Adrenal gland (tissue), 12 donors: Measurements from ENCODE around the gene BBS9. TPM values are rescaled to one million over a fixed set of nuclear protein-coding genes. Genes with fewer than 3 reads are reported as not detected.

ENCODE experiments used
- DNase-seq, 7 donors: peaks; one replicate each; pipeline ENCODE4 v3.0.0-alpha.2; 2019 to 2020
- H3K27ac ChIP-seq, 5 donors: fragments of 200-600 bp; sonication (generic) in 4 of 5; 1 replicate in 3 of 5; 2 replicates in 2 of 5; pipeline versions ENCODE4 v1.5.1 to v1.8.0; 2016 to 2020; ENCODE audit warnings: mild to moderate bottlenecking in 1 of 5
- H3K27me3 ChIP-seq: fragments of 200-600 bp; 2 replicates; pipeline ENCODE4 v1.8.0; 2021
- H3K36me3 ChIP-seq, 2 donors: fragments of 200-600 bp; replicated peaks in 1 of 2; 1 replicate in 1 of 2; 2 replicates in 1 of 2; pipeline versions ENCODE4 v1.5.1 to v1.8.0; 2018 to 2022
- H3K4me1 ChIP-seq, 2 donors: fragments of 200-600 bp; replicated peaks in 1 of 2; 1 replicate in 1 of 2; 2 replicates in 1 of 2; pipeline versions ENCODE4 v1.5.1 to v1.8.0; 2018 to 2021
- H3K4me3 ChIP-seq, 4 donors: fragments of 200-600 bp; sonication (generic) in 3 of 4; one replicate each; pipeline ENCODE4 v1.5.1; 2016 to 2018
- H3K9me3 ChIP-seq, 3 donors: fragments of 200-600 bp; sonication (generic) in 1 of 3; replicated peaks in 1 of 3; 1 replicate in 2 of 3; 2 replicates in 1 of 3; pipeline versions ENCODE4 v1.5.1 to v1.8.0; 2016 to 2021
- POLR2A ChIP-seq, 2 donors: fragments of 450-650 bp; IDR thresholded peaks; one replicate each; pipeline ENCODE4 v1.6.1; 2017; ENCODE audit warnings: antibody characterized with exemption in 2 of 2, mild to moderate bottlenecking in 2 of 2, moderate library complexity in 1 of 2
- WGBS, 4 donors: extraction: QIAGEN DNeasy Blood & Tissue Kit in 2 of 4; methylation state at CpG; one replicate each; pipeline versions ENCODE4 v1.1.5 to v1.1.7; 2013 to 2017; 5-methylcytosine and 5-hydroxymethylcytosine counted together
- intact Hi-C, 2 donors: fragments of 100-400 bp; cut with DNase I; formaldehyde crosslinking; loops; one replicate each; pipeline versions ENCODE4 v1.14.1 to v1.15.0; 2022 to 2023
- polyA plus RNA-seq, 3 donors: library from polyadenylated mRNA; stranded (reverse); fragments of 200-250 nt in 2 of 3; fragments of 350-450 nt in 1 of 3; fragmentation: Illumina TruSeq in 1 of 3; extraction: RNeasy Lipid Tissue Mini Kit (QIAGEN cat#74804) in 1 of 3; gene quantifications; one replicate each; pipeline ENCODE4 v1.2.3, GENCODE V29; 2013 to 2014
- small RNA-seq, 2 donors: library from RNA; depleted of rRNA; stranded (forward); fragments of <200 nt; gene quantifications; one replicate each; pipeline ENCODE3, GENCODE V24; 2016
- total RNA-seq, 9 donors: library from RNA; depleted of rRNA in 4 of 9; stranded (reverse); fragments of >200 nt in 4 of 9; fragments of 120-200 nt in 1 of 9; fragmentation: NEBNext Ultra II Directional in 1 of 9; extraction: Animal tissue kit (Norgen Biotek cat#: 25700) in 1 of 9; gene quantifications; one replicate each; pipeline versions ENCODE4 v1.1.0 to v1.2.4, GENCODE V29; 2013 to 2023
- TF ChIP-seq, protein P1 (sequence below), 6 experiments: fragments of 450-650 bp in 4 of 6; fragments of 200-600 bp in 2 of 6; sonication (generic) in 1 of 6; IDR thresholded peaks; 1 replicate in 5 of 6; 2 replicates in 1 of 6; pipeline versions ENCODE4 v1.5.1 to v1.8.0; 2016 to 2021; ENCODE audit warnings: antibody characterized with exemption in 6 of 6, mild to moderate bottlenecking in 2 of 6, moderate library complexity in 1 of 6
- donor health status: healthy with polysubstance abuse.
- donor health status: Bipolar disorder and iron deficiency.
- donor health status: DM: yes; HTN: yes; CAD: no.
- donor health status: DM: no; HTN: no; CAD: no.
- donor health status: DM: no; HTN: no; CAD: no.
- donor health status: DM: yes; HTN: yes; CAD: no.

The BBS9 gene
- total and polyA plus RNA-seq, 12 donors, result 5.6 to 39.4 (median 21.7) TPM

DNA sequence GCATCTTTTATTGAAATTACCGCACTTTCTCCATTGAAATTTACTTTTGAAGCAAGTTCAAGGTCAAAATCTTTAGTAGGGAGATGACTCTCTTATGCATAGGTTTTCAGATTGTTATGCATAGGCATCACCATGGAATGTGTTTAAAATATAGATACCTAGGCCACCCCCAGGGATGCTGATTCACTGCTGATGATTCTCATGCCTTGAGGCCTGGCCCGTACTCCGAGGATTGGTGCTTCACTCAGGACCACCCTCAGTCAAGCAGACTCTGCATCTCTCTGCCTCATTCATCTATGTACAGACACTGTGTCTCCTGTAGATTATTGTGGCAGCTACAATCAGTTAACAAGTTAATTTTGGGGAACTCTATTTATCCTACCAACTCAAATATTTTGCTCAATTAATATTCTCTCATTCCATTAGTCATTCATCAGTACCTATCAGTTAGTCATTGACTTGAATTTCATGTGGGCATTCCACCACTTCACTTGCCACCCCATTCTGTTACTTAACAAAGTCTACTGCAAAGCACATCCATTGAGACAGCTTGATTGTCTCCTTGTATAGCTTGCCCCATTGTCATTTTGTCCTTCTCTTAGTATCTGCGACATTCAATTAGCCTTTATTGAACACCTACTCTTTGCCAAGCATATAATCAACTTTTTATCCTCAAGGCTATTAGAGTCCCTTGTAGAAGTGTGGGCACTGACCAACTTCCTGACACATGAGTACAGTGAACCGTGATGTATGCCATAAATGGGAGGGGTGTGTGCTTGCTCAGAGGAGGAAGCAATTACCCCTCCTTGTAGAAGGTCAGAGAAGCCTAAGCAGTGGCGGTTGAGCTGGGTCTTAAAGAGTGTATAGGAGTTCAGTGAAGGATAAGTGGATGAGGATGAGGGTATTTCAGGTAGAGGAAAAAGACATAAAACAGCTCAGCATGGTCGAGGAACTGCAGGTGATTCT is 520.4 kb downstream of the BBS9 start:
- no peak overlapping the region for H3K4me3 ChIP-seq
- intact Hi-C loops, result no loop called here

DNA sequence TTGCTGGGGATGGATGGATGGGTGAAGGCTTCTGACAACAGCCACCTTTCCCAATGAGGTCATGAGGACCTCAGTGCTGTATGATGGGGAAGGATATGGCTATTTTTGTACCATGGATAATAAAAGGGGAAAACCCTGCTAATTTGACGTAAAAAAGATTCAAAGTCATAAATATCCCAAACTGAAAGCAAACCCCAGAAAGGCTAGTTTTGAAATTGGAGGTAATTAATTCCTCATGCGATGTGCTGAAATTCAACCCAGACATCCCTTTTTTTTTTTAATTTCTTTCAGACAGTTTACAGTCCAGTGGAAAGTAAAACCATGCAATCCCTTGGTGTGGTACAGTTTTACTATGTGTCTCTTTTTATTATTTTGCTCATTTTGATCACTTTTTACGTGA is 521.5 kb downstream of the BBS9 start:
- no peaks in the 10 kb centered on the region for H3K27me3 ChIP-seq
- DNase-seq, result no peak
- H3K36me3 ChIP-seq, result no peaks in the 10 kb centered on the region
- no peaks in the 10 kb centered on the region for H3K4me1 ChIP-seq
- H3K9me3 ChIP-seq, result no peaks in the 10 kb centered on the region
- 86 to 96% (median 95%) methylated on average over 3 of the region's 3 CpGs for WGBS, 4 donors
- intact Hi-C loops, result no loop called here
- H3K27ac ChIP-seq, result no peak overlapping the region
- no peak overlapping the region for H3K4me3 ChIP-seq
- TF ChIP-seq, protein P1, sequence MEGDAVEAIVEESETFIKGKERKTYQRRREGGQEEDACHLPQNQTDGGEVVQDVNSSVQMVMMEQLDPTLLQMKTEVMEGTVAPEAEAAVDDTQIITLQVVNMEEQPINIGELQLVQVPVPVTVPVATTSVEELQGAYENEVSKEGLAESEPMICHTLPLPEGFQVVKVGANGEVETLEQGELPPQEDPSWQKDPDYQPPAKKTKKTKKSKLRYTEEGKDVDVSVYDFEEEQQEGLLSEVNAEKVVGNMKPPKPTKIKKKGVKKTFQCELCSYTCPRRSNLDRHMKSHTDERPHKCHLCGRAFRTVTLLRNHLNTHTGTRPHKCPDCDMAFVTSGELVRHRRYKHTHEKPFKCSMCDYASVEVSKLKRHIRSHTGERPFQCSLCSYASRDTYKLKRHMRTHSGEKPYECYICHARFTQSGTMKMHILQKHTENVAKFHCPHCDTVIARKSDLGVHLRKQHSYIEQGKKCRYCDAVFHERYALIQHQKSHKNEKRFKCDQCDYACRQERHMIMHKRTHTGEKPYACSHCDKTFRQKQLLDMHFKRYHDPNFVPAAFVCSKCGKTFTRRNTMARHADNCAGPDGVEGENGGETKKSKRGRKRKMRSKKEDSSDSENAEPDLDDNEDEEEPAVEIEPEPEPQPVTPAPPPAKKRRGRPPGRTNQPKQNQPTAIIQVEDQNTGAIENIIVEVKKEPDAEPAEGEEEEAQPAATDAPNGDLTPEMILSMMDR (IDR thresholded peaks at IDR 0.05), result no peak
- no peak for TF ChIP-seq POLR2A (IDR thresholded peaks at IDR 0.05)

More for the DNA sequence above, 520.4 kb downstream of the BBS9 start:
- DNase-seq, result no peak
- no peaks in the 10 kb centered on the region for H3K27me3 ChIP-seq
- no peak overlapping the region for H3K27ac ChIP-seq
- WGBS, 4 donors, result 86 to 97% (median 93%) methylated on average over 7 of the region's 7 CpGs
- no peaks in the 10 kb centered on the region for H3K4me1 ChIP-seq
- TF ChIP-seq, protein P1 (IDR thresholded peaks at IDR 0.05), result no peak
- TF ChIP-seq POLR2A (IDR thresholded peaks at IDR 0.05), result no peak
- H3K36me3 ChIP-seq, result no peaks in the 10 kb centered on the region
- H3K9me3 ChIP-seq, result no peaks in the 10 kb centered on the region

DNA sequence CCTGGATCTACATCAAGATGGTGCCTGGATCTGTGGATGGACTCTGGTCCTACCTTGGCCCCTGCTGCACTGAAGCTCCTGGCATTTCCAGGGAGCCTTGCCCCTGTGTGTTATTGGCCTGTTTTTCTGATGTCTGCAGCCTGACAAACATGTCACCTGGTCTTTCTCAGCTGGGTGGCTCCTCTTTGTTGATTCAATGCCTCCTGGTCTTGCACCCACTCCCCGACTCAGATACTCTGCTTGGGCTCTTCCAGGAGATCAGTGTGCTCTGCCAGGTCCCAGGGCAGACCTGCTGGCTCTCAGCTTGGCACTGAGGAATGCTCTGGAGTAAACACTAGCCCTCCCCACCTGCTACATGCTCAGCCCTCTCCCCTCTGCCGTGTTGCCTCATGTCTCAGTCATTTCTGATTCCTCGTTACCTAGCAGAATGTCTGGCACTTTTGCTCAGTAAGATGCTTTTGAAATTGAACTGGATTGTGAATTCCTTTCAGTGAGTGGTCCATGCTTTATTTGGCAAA is 522.7 kb downstream of the BBS9 start:
- DNase-seq, result no peak
- Histone ChIP-seq H3K4me3 (no peak overlapping the region), H3K4me1 (no peaks in the 10 kb centered on the region), H3K27me3 (no peaks in the 10 kb centered on the region), H3K9me3 (no peaks in the 10 kb centered on the region), H3K36me3 (no peaks in the 10 kb centered on the region), H3K27ac (no peak overlapping the region)
- no peak for TF ChIP-seq POLR2A (IDR thresholded peaks at IDR 0.05)
- TF ChIP-seq, protein P1 (IDR thresholded peaks at IDR 0.05), result no peak
- intact Hi-C loops, result no loop called here
- 81 to 93% (median 88%) methylated on average over 3 of the region's 3 CpGs for WGBS, 4 donors

DNA sequence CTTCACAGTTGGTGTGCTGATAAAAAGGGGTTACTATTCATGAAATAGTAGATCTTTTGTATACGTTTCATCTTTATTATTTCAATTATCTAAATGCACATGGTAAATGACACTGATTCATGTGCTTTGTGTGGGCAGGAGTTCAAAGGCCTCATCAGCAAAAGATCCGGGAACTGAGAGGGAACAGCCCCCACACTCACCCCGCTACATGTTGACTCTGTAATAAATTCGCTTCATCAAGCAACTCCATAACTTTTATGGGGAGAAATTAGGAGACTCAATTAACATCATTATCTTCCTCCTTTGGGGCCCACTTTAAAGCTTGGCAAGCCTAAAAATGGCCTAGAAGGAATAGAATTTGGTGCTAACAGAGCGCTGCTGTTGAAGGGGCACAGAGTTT is 525.3 kb downstream of the BBS9 start:
- Histone ChIP-seq H3K27ac (no peak overlapping the region), H3K36me3 (no peaks in the 10 kb centered on the region), H3K27me3 (no peaks in the 10 kb centered on the region), H3K9me3 (no peaks in the 10 kb centered on the region), H3K4me3 (no peak overlapping the region), H3K4me1 (no peaks in the 10 kb centered on the region)
- 92 to 97% (median 92%) methylated on average over 5 of the region's 5 CpGs for WGBS, 4 donors
- intact Hi-C loops, result no loop called here
- no peak for DNase-seq
- TF ChIP-seq, protein P1 (IDR thresholded peaks at IDR 0.05), result no peak
- TF ChIP-seq POLR2A (IDR thresholded peaks at IDR 0.05), result no peak

Small RNAs within 50 kb of the gene (small RNA-seq; reads per million reads assigned to genes)
- gene AC007312.1 (0 reads per million in 2 donors), gene AC074338.1 (0 reads per million in 2 donors), gene RNA5SP229 (0 to 0.71 reads per million in 2 donors)

Other genes starting within 250 kb of the BBS9 start
- gene KBTBD2, start 237.8 kb upstream of the BBS9 start, total RNA-seq, result 10 to 100 TPM; 17.9 to 57.0 (median 25.8) TPM
- gene KBTBD2, start 237.8 kb upstream of the BBS9 start, polyA plus RNA-seq, result 10 to 100 TPM; 16.0 to 29.6 (median 20.2) TPM
- gene FKBP9, start 172.1 kb upstream of the BBS9 start, total RNA-seq, result 100 to 1,000 TPM in 7 of 9 donors, 10 to 100 TPM in 2; 66.7 to 299 (median 164) TPM
- 10 to 100 TPM; 26.8 to 41.5 (median 39.8) TPM for gene FKBP9, start 172.1 kb upstream of the BBS9 start, polyA plus RNA-seq
- 10 to 100 TPM in 8 of 9 donors, 1 to 10 TPM in 1; 10.0 to 65.5 (median 21.6) TPM for gene NT5C3A, start 66.8 kb upstream of the BBS9 start, total RNA-seq
- 10 to 100 TPM; 13.1 to 34.4 (median 23.6) TPM for gene NT5C3A, start 66.8 kb upstream of the BBS9 start, polyA plus RNA-seq
- gene RP9, start 20.2 kb upstream of the BBS9 start, total RNA-seq, result 10 to 100 TPM in 6 of 9 donors, 1 to 10 TPM in 3; 4.2 to 23.0 (median 11.8) TPM
- gene RP9, start 20.2 kb upstream of the BBS9 start, polyA plus RNA-seq, result 10 to 100 TPM; 18.8 to 22.4 (median 19.9) TPM